ENCODE results near the gene PTTG1. TPM values are rescaled to one million over a fixed set of nuclear protein-coding genes. Genes with fewer than 3 reads are reported as not detected.

The PTTG1 gene
- total RNA-seq, 1 experiment from 2014 or later = 239 TPM

GRCh38 chr5:160468363-160468975 is 46.8 kb downstream of the PTTG1 start (continued):
- TF ChIP-seq, protein P1, sequence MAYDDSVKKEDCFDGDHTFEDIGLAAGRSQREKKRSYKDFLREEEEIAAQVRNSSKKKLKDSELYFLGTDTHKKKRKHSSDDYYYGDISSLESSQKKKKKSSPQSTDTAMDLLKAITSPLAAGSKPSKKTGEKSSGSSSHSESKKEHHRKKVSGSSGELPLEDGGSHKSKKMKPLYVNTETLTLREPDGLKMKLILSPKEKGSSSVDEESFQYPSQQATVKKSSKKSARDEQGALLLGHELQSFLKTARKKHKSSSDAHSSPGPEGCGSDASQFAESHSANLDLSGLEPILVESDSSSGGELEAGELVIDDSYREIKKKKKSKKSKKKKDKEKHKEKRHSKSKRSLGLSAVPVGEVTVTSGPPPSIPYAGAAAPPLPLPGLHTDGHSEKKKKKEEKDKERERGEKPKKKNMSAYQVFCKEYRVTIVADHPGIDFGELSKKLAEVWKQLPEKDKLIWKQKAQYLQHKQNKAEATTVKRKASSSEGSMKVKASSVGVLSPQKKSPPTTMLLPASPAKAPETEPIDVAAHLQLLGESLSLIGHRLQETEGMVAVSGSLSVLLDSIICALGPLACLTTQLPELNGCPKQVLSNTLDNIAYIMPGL (CRISPR knock-in tag; IDR thresholded peaks at IDR 0.05) = no peak
- no peak for TF ChIP-seq ZNF138 (CRISPR knock-in tag; conservative IDR thresholded peaks at IDR 0.05)
- no peak for TF ChIP-seq TEAD4 (CRISPR knock-in tag; IDR thresholded peaks at IDR 0.05)
- no peak for TF ChIP-seq SP1 (CRISPR knock-in tag; conservative IDR thresholded peaks at IDR 0.05)
- TF ChIP-seq, protein P2, sequence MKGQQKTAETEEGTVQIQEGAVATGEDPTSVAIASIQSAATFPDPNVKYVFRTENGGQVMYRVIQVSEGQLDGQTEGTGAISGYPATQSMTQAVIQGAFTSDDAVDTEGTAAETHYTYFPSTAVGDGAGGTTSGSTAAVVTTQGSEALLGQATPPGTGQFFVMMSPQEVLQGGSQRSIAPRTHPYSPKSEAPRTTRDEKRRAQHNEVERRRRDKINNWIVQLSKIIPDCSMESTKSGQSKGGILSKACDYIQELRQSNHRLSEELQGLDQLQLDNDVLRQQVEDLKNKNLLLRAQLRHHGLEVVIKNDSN (CRISPR knock-in tag; IDR thresholded peaks at IDR 0.05) = no peak
- no peak for TF ChIP-seq ZNF219 (CRISPR knock-in tag; IDR thresholded peaks at IDR 0.05; ENCODE audit: borderline replicate concordance)
- TF ChIP-seq, protein P3, sequence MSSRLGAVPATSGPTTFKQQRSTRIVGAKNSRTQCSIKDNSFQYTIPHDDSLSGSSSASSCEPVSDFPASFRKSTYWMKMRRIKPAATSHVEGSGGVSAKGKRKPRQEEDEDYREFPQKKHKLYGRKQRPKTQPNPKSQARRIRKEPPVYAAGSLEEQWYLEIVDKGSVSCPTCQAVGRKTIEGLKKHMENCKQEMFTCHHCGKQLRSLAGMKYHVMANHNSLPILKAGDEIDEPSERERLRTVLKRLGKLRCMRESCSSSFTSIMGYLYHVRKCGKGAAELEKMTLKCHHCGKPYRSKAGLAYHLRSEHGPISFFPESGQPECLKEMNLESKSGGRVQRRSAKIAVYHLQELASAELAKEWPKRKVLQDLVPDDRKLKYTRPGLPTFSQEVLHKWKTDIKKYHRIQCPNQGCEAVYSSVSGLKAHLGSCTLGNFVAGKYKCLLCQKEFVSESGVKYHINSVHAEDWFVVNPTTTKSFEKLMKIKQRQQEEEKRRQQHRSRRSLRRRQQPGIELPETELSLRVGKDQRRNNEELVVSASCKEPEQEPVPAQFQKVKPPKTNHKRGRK (CRISPR knock-in tag; IDR thresholded peaks at IDR 0.05; ENCODE audit: borderline replicate concordance) = no peak

- Mint-ChIP-seq H3K27me3 (ENCODE audit: low read depth) (no peaks in the 10 kb centered on the region; the same call in 1 of the 2 replicates), H3K9me3 (no peaks in the 10 kb centered on the region), H3K4me1 (peaks cover 45% of the 10 kb centered on the region), H3K4me3 (no peak overlapping the region), H3K36me3 (no peaks in the 10 kb centered on the region), H3K27ac (no peak overlapping the region)
- POLR2A ChIA-PET = no interaction called here
- ATAC-seq (no peak), DNase-seq (ENCODE audit: low spot score) (no peak)
- CTCF ChIA-PET = no interaction called here
- no peak for TF ChIP-seq CTCF (IDR thresholded peaks at IDR 0.05)
These were observed 47.8 kb downstream of the PTTG1 start for GRCh38 chr5:160469156-160470144.

GRCh38 chr5:160470437-160471361 is 49.0 kb downstream of the PTTG1 start:
- H3K27me3 Mint-ChIP-seq (ENCODE audit: low read depth) = no peaks in the 10 kb centered on the region; the same call in 1 of the 2 replicates
- no peak for TF ChIP-seq OVOL2 (CRISPR knock-in tag; IDR thresholded peaks at IDR 0.05; ENCODE audit: borderline replicate concordance)
- DNase-seq (ENCODE audit: low spot score) (no peak), ATAC-seq (no peak)
- H3K4me1 Mint-ChIP-seq = peaks cover 55% of the 10 kb centered on the region
- no peak overlapping the region for H3K27ac Mint-ChIP-seq
- ChIA-PET CTCF (interaction anchor here (1.1 kb wide), 1 partner anchor 32 kb away, joined by 5 read pairs; no protein-coding TSS in a partner anchor), POLR2A (no interaction called here)
- no peak overlapping the region for H3K4me3 Mint-ChIP-seq
- H3K36me3 Mint-ChIP-seq = no peaks in the 10 kb centered on the region
- no peaks in the 10 kb centered on the region for H3K9me3 Mint-ChIP-seq

- POLR2A ChIA-PET = no interaction called here
- H3K9me3 Mint-ChIP-seq = no peaks in the 10 kb centered on the region
- no peaks in the 10 kb centered on the region; the same call in 1 of the 2 replicates for H3K27me3 Mint-ChIP-seq (ENCODE audit: low read depth)
- no peak overlapping the region for H3K4me3 Mint-ChIP-seq
- no peaks in the 10 kb centered on the region for H3K36me3 Mint-ChIP-seq
- CTCF ChIA-PET = no interaction called here
- ATAC-seq (no peak), DNase-seq (ENCODE audit: low spot score) (no peak)
- H3K4me1 Mint-ChIP-seq = peaks cover 63% of the 10 kb centered on the region
- no peak overlapping the region for H3K27ac Mint-ChIP-seq
- TF ChIP-seq ZNF416 (CRISPR knock-in tag; IDR thresholded peaks at IDR 0.05) = no peak
- TF ChIP-seq, protein P4, sequence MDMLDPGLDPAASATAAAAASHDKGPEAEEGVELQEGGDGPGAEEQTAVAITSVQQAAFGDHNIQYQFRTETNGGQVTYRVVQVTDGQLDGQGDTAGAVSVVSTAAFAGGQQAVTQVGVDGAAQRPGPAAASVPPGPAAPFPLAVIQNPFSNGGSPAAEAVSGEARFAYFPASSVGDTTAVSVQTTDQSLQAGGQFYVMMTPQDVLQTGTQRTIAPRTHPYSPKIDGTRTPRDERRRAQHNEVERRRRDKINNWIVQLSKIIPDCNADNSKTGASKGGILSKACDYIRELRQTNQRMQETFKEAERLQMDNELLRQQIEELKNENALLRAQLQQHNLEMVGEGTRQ (CRISPR knock-in tag; IDR thresholded peaks at IDR 0.05) = no peak
- no peak for TF ChIP-seq ZNF263 (CRISPR knock-in tag; IDR thresholded peaks at IDR 0.05; ENCODE audit: low read depth)
- TF ChIP-seq, protein P5, sequence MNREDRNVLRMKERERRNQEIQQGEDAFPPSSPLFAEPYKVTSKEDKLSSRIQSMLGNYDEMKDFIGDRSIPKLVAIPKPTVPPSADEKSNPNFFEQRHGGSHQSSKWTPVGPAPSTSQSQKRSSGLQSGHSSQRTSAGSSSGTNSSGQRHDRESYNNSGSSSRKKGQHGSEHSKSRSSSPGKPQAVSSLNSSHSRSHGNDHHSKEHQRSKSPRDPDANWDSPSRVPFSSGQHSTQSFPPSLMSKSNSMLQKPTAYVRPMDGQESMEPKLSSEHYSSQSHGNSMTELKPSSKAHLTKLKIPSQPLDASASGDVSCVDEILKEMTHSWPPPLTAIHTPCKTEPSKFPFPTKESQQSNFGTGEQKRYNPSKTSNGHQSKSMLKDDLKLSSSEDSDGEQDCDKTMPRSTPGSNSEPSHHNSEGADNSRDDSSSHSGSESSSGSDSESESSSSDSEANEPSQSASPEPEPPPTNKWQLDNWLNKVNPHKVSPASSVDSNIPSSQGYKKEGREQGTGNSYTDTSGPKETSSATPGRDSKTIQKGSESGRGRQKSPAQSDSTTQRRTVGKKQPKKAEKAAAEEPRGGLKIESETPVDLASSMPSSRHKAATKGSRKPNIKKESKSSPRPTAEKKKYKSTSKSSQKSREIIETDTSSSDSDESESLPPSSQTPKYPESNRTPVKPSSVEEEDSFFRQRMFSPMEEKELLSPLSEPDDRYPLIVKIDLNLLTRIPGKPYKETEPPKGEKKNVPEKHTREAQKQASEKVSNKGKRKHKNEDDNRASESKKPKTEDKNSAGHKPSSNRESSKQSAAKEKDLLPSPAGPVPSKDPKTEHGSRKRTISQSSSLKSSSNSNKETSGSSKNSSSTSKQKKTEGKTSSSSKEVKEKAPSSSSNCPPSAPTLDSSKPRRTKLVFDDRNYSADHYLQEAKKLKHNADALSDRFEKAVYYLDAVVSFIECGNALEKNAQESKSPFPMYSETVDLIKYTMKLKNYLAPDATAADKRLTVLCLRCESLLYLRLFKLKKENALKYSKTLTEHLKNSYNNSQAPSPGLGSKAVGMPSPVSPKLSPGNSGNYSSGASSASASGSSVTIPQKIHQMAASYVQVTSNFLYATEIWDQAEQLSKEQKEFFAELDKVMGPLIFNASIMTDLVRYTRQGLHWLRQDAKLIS (CRISPR knock-in tag; IDR thresholded peaks at IDR 0.05; ENCODE audit: borderline replicate concordance) = no peak
- no peak for TF ChIP-seq RORB (CRISPR knock-in tag; IDR thresholded peaks at IDR 0.05)
- TF ChIP-seq NFYB (CRISPR knock-in tag; conservative IDR thresholded peaks at IDR 0.05; ENCODE audit: low read depth) = no peak
These were observed 50.1 kb downstream of the PTTG1 start for GRCh38 chr5:160471761-160472160.

All from WTC11 (cell line).